ENCODE results near the gene PHYKPL. TPM values are rescaled to one million over a fixed set of nuclear protein-coding genes. Genes with fewer than 3 reads are reported as not detected.
A peak's percentile ranks its signal among the peaks of the same experiment; 100 is the strongest.

PHYKPL gene
- total and polyA plus RNA-seq, 2 of the 13 experiments (the other 11 are each of a cell fraction or from before 2014, with no cell fraction given) = 18.0 to 78.6 TPM

GRCh38 chr5:178232124-178232919 is at the start of gene PHYKPL (continued):
- TF ChIP-seq REST (IDR thresholded peaks at IDR 0.05; ENCODE audit: borderline replicate concordance in 1 of 2, low read depth in 1 of 2, low read length in 2 of 2) (peak in 1 of 2 experiments; percentile 33; a peak in 1 of 4 replicates), PRMT3 (CRISPR knock-in tag; IDR thresholded peaks at IDR 0.05; ENCODE audit: borderline replicate concordance, low read depth) (no peak), ZFX (CRISPR knock-in tag; IDR thresholded peaks at IDR 0.05; ENCODE audit: low read depth) (peak; percentile 93), PPARG (CRISPR knock-in tag; conservative IDR thresholded peaks at IDR 0.05) (0 out of 2 replicates have a peak, but pooled peaks have one; percentile 20), TFDP2 (CRISPR knock-in tag; IDR thresholded peaks at IDR 0.05) (peak; percentile 29), ZNF34 (CRISPR knock-in tag; IDR thresholded peaks at IDR 0.05; ENCODE audit: borderline replicate concordance) (0 out of 2 replicates have a peak, but pooled peaks have one; percentile 49), POLR2A (IDR thresholded peaks at IDR 0.05; ENCODE audit: insufficient read depth in 1 of 2, low read depth in 2 of 2, low read length in 2 of 2) (peak in 1 of 2 experiments; percentile 54; a peak in 1 of 4 replicates), XBP1 (CRISPR knock-in tag; IDR thresholded peaks at IDR 0.05) (no peak), PRDM15 (CRISPR knock-in tag; IDR thresholded peaks at IDR 0.05) (no peak), NFYC (CRISPR knock-in tag; IDR thresholded peaks at IDR 0.05) (no peak), ASH2L (IDR thresholded peaks at IDR 0.05; ENCODE audit: insufficient read length, low read depth, low read length) (peak; percentile 69), PITX1 (CRISPR knock-in tag; IDR thresholded peaks at IDR 0.05) (no peak), JARID2 (CRISPR knock-in tag; IDR thresholded peaks at IDR 0.05; ENCODE audit: insufficient replicate concordance) (peak; percentile 41), MBNL3 (CRISPR knock-in tag; conservative IDR thresholded peaks at IDR 0.05) (no peak), RFX5 (IDR thresholded peaks at IDR 0.05; ENCODE audit: low read depth, low read length) (no peak), LBX2 (CRISPR knock-in tag; IDR thresholded peaks at IDR 0.05; ENCODE audit: borderline replicate concordance) (no peak), TEAD2 (CRISPR knock-in tag; IDR thresholded peaks at IDR 0.05) (no peak), SALL1 (CRISPR knock-in tag; IDR thresholded peaks at IDR 0.05) (peak; percentile 34; the same call in 1 of the 2 replicates), KLF13 (CRISPR knock-in tag; IDR thresholded peaks at IDR 0.05) (no peak), HDAC1 (CRISPR knock-in tag; IDR thresholded peaks at IDR 0.05) (peak; percentile 18; the same call in 1 of the 2 replicates)
